ENCODE measurements around the gene EXOC4. TPM values are rescaled to one million over a fixed set of nuclear protein-coding genes. Genes with fewer than 3 reads are reported as not detected.

Gene EXOC4
- total RNA-seq, 4 donors from 2014 or later: 36.9 to 78.0 (median 52.2) TPM

DNA sequence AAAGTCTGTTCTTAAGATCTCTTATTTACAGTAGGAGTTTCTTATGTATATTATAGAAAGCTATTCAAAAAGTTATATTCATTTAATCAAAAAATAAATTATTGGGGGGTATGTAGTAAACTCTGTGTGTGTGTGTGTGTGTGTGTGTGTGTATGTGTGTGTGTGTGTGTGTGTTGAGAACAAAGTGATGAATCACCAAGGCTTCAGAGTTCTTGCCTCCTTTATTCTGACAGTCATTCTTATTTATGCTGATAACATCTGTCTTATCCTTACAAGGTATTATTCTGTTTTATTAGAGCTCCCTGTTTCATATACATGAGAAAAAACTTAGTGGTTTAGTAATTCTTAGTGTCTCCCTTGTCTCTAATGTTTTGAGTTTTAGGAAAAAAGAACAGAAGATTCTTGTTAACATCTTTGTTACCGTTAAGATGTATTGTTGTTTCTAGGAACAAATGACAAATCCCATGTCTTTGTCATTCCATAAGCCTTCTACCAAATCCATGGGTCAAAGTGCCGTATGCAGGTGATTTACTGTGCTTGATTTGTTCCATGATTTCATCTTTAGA is 424.0 kb downstream of the EXOC4 start:
- no peak overlapping the region for H3K27ac ChIP-seq
- DNase-seq (no peak), ATAC-seq (no peak)
- no peaks in the 10 kb centered on the region for H3K27me3 ChIP-seq
- no peaks in the 10 kb centered on the region for H3K9me3 ChIP-seq
- intact Hi-C loops (cut with DNase I; ENCODE audit: low total_unique reads): loop anchor here (1.0 kb wide), 1 partner anchor 177 kb away; no protein-coding TSS in a partner anchor
- TF ChIP-seq POLR2A (IDR thresholded peaks at IDR 0.05) (no peak), CTCF (IDR thresholded peaks at IDR 0.05 in 4 of 5, conservative IDR thresholded peaks at IDR 0.05 in 1 of 5) (no peak)
- in situ Hi-C loops (cut with MboI; ENCODE audit: low sequenced_read_pairs in 4 of 4): no loop called here
- no peak overlapping the region for H3K4me3 ChIP-seq
- H3K36me3 ChIP-seq: no peaks in the 10 kb centered on the region
- H3K4me1 ChIP-seq: peaks cover 0 to 7% of the 10 kb centered on the region in 2 donors

DNA sequence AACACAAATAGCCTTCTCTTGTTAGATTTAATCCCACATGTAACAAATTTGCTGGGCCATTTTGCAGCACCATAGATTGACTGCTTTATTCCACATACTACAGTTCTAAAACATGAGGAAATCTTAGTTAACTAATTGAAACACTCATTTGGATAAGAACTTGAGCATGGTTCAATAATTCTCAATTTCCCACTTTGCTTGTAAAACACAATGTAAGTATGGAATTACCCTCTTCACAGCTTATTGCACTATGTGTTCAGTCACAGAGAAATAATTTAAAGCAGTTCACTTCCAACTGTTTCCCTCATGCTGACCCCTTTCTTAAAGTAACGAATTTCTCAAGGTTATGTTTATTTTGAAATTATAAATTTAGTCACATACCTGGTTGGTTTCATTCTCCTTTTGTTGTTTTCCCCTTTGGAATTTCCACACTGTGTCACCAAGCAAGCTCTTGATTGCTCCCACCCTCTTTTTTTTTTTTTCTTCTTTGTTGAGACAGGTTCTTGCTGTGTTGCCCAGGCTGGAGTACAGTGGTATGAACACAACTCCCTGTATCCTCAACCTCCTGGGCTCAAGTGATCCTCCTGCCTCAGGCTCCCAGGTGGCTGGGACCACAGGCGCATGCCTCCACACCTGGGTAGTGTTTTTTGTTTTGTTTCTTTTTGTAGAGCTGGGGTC is 425.4 kb downstream of the EXOC4 start:
- H3K27ac ChIP-seq: no peak overlapping the region
- H3K36me3 ChIP-seq: no peaks in the 10 kb centered on the region
- no peak overlapping the region for H3K4me3 ChIP-seq
- no peaks in the 10 kb centered on the region for H3K9me3 ChIP-seq
- in situ Hi-C loops (cut with MboI; ENCODE audit: low sequenced_read_pairs in 4 of 4): no loop called here
- intact Hi-C loops (cut with DNase I; ENCODE audit: low total_unique reads): no loop called here
- DNase-seq (no peak), ATAC-seq (no peak)
- peaks cover 0 to 7% of the 10 kb centered on the region in 2 donors for H3K4me1 ChIP-seq
- no peaks in the 10 kb centered on the region for H3K27me3 ChIP-seq
- no peak for TF ChIP-seq POLR2A (IDR thresholded peaks at IDR 0.05)
- TF ChIP-seq CTCF (IDR thresholded peaks at IDR 0.05 in 4 of 5, conservative IDR thresholded peaks at IDR 0.05 in 1 of 5): no peak

- H3K27me3 ChIP-seq: no peaks in the 10 kb centered on the region
- no peak overlapping the region for H3K4me3 ChIP-seq
- no peaks in the 10 kb centered on the region for H3K9me3 ChIP-seq
- intact Hi-C loops (cut with DNase I; ENCODE audit: low total_unique reads) (no loop called here), in situ Hi-C loops (cut with MboI; ENCODE audit: low sequenced_read_pairs in 4 of 4) (no loop called here)
- no peak overlapping the region for H3K27ac ChIP-seq
- TF ChIP-seq POLR2A (IDR thresholded peaks at IDR 0.05) (no peak), CTCF (IDR thresholded peaks at IDR 0.05 in 4 of 5, conservative IDR thresholded peaks at IDR 0.05 in 1 of 5) (no peak)
- H3K4me1 ChIP-seq: peaks cover 0 to 7% of the 10 kb centered on the region in 2 donors
- no peak for ATAC-seq
- no peak for DNase-seq
- H3K36me3 ChIP-seq: no peaks in the 10 kb centered on the region
These were observed 427.1 kb downstream of the EXOC4 start for GRCh38 chr7:133679977-133680376.

- TF ChIP-seq CTCF (IDR thresholded peaks at IDR 0.05 in 4 of 5, conservative IDR thresholded peaks at IDR 0.05 in 1 of 5) (no peak), POLR2A (IDR thresholded peaks at IDR 0.05) (no peak)
- in situ Hi-C loops (cut with MboI; ENCODE audit: low sequenced_read_pairs in 4 of 4): no loop called here
- ATAC-seq: no peak
These were observed 428.7 kb downstream of the EXOC4 start for GRCh38 chr7:133681529-133681928.

More at GRCh38 chr7:133681529-133681928, 428.7 kb downstream of the EXOC4 start:
- no peaks in the 10 kb centered on the region for H3K4me1 ChIP-seq
- no peaks in the 10 kb centered on the region for H3K27me3 ChIP-seq
- H3K27ac ChIP-seq: no peak overlapping the region
- no peaks in the 10 kb centered on the region for H3K36me3 ChIP-seq
- intact Hi-C loops (cut with DNase I; ENCODE audit: low total_unique reads): no loop called here
- H3K9me3 ChIP-seq: no peaks in the 10 kb centered on the region
- no peak for DNase-seq
- H3K4me3 ChIP-seq: no peak overlapping the region

Data from gastrocnemius medialis (tissue), 4 donors.